UCSD-AML1 (cell line): Measurements from ENCODE around the gene RPA3.
"Not testable (repeated sequence)": the region's sequence is repeated elsewhere in the genome, so short reads cannot be mapped to it uniquely, and the experiment has no call there.

ENCODE experiments used
- DNase-seq: peaks from one replicate; lab custom pipeline; 2025; ENCODE audit not compliant: unreplicated experiment; lab: John Stamatoyannopoulos, UW

The RPA3 gene

GRCh38 chr7:7695111-7695817 lies 23.1 kb downstream of the RPA3 start:
- DNase-seq, result no peak

GRCh38 chr7:7694542-7694941 lies 23.9 kb downstream of the RPA3 start:
- DNase-seq, result no peak

GRCh38 chr7:7693881-7694280 lies 24.5 kb downstream of the RPA3 start:
- DNase-seq, result no peak

GRCh38 chr7:7688956-7689355 lies 29.5 kb downstream of the RPA3 start:
- DNase-seq, result no peak

GRCh38 chr7:7688310-7688709 lies 30.1 kb downstream of the RPA3 start:
- DNase-seq, result no peak

- no peak for DNase-seq
These were observed 30.6 kb downstream of the RPA3 start for GRCh38 chr7:7687800-7688199.

- no peak for DNase-seq
These were observed 31.4 kb downstream of the RPA3 start for GRCh38 chr7:7686811-7687508.

GRCh38 chr7:7682861-7683260 lies 35.5 kb downstream of the RPA3 start:
- no peak for DNase-seq

GRCh38 chr7:7681936-7682329 lies 36.5 kb downstream of the RPA3 start:
- no peak for DNase-seq

- DNase-seq, result no peak
These were observed 37.0 kb downstream of the RPA3 start for GRCh38 chr7:7681191-7681935.

- DNase-seq, result not testable (repeated sequence)
These were observed 38.8 kb downstream of the RPA3 start for GRCh38 chr7:7679640-7680039.

GRCh38 chr7:7675686-7676085 lies 42.7 kb downstream of the RPA3 start:
- no peak for DNase-seq

- no peak for DNase-seq
These were observed 45.2 kb downstream of the RPA3 start for GRCh38 chr7:7673240-7673550.

GRCh38 chr7:7672545-7673239 lies 45.7 kb downstream of the RPA3 start:
- DNase-seq, result no peak

- no peak for DNase-seq
These were observed 47.0 kb downstream of the RPA3 start for GRCh38 chr7:7671361-7671760.

GRCh38 chr7:7670490-7670889 lies 47.9 kb downstream of the RPA3 start:
- DNase-seq, result no peak

GRCh38 chr7:7668706-7669105 lies 49.7 kb downstream of the RPA3 start:
- DNase-seq, result no peak

GRCh38 chr7:7667187-7667586 lies 51.2 kb downstream of the RPA3 start:
- no peak for DNase-seq

GRCh38 chr7:7665031-7665430 lies 53.4 kb downstream of the RPA3 start:
- no peak for DNase-seq

- no peak for DNase-seq
These were observed 54.1 kb downstream of the RPA3 start for GRCh38 chr7:7664291-7664690.

GRCh38 chr7:7662527-7662926 lies 55.9 kb downstream of the RPA3 start:
- no peak for DNase-seq

- not testable (repeated sequence) for DNase-seq
These were observed 61.9 kb downstream of the RPA3 start for GRCh38 chr7:7656459-7656858.
